GM12878 (cell line): ENCODE results near the gene TPST1. TPM values are rescaled to one million over a fixed set of nuclear protein-coding genes. Genes with fewer than 3 reads are reported as not detected.

Experiments used
- ATAC-seq: fragments of 200-7000 bp; cut with Tn5 transposase; 3 replicates; pipeline ENCODE4 v1.9.1; 2020; ENCODE audit warnings: mild to moderate bottlenecking, moderate library complexity
- BruUV-seq: library from RNA; stranded (reverse); fragments of 400-500 nt; replicated peaks from 2 replicates; lab custom pipeline; 2021; lab: Mats Ljungman, UMichigan
- CTCF ChIA-PET: fragments of 300-600 bp; sonication (Branson Sonifier 250); formaldehyde crosslinking; extraction: SDS; loops from one replicate; lab custom pipeline; 2021; ENCODE audit warnings: inconsistent platforms; lab: Yijun Ruan, JAX
- POLR2A ChIA-PET: fragments of 350-600 bp; formaldehyde crosslinking; extraction: SDS; loops from one replicate; lab custom pipeline; 2021; ENCODE audit warnings: inconsistent platforms; lab: Charles Lee
- RAD21 ChIA-PET: fragments of 300-600 bp; sonication (Branson Sonifier 250); formaldehyde crosslinking; loops from one replicate; lab custom pipeline; 2023; ENCODE audit warnings: antibody characterized with exemption; ENCODE audit not compliant: unreplicated experiment; lab: Charles Lee
- SMC1A ChIA-PET: fragments of 300-600 bp; sonication (Branson Sonifier 250); formaldehyde crosslinking; loops from one replicate; lab custom pipeline; 2023; ENCODE audit not compliant: unreplicated experiment, uncharacterized antibody; lab: Charles Lee
- DNase-seq: peaks from one replicate; pipeline ENCODE4 v3.0.0-alpha.2; 2011; ENCODE audit warnings: low read depth, low spot score
- FAIRE-seq: peaks from 3 replicates; lab custom pipeline; 2011; peaks lifted over from hg19 to GRCh38; lab: Jason Lieb, UNC
- H2AFZ ChIP-seq: 2 replicates; pipeline ENCODE4 v1.6.0; 2011; ENCODE audit warnings: low read depth, low read length, control low read depth; ENCODE audit not compliant: control insufficient read depth
- H3K27ac ChIP-seq: 2 replicates; pipeline ENCODE4 v1.5.1; 2011; ENCODE audit warnings: control low read depth; ENCODE audit not compliant: control insufficient read depth, insufficient read depth
- H3K27me3 ChIP-seq, 2 experiments: replicated peaks in 1 of 2; 2 replicates each; pipeline versions ENCODE4 v1.6.0 to v1.6.1; 2011; ENCODE audit warnings: low read length in 1 of 2; ENCODE audit not compliant: control insufficient read depth in 2 of 2, insufficient read depth in 2 of 2
- H3K36me3 ChIP-seq, 2 experiments: 2 replicates each; pipeline ENCODE4 v1.5.1; 2011; ENCODE audit warnings: low read length in 1 of 2; ENCODE audit not compliant: control insufficient read depth in 2 of 2, insufficient read depth in 2 of 2
- H3K4me1 ChIP-seq: 2 replicates; pipeline ENCODE4 v1.6.1; 2011; ENCODE audit warnings: mild to moderate bottlenecking, low read length, moderate library complexity, mixed read lengths; ENCODE audit not compliant: control insufficient read depth, insufficient read depth
- H3K4me2 ChIP-seq: 2 replicates; pipeline ENCODE4 v1.6.0; 2011; ENCODE audit warnings: control low read depth; ENCODE audit not compliant: control insufficient read depth, insufficient read depth
- H3K4me3 ChIP-seq: fragments of 200-600 bp; sonication (generic); 2 replicates; pipeline ENCODE4 v1.5.1; 2016
- H3K79me2 ChIP-seq: 2 replicates; pipeline ENCODE4 v1.6.0; 2011; ENCODE audit warnings: low read length; ENCODE audit not compliant: control insufficient read depth, insufficient read depth
- H3K9ac ChIP-seq: 2 replicates; pipeline ENCODE4 v1.8.0; 2011; ENCODE audit warnings: low read length, control low read depth, mixed read lengths; ENCODE audit not compliant: control insufficient read depth, insufficient read depth
- H3K9me3 ChIP-seq: replicated peaks from 3 replicates; pipeline ENCODE4 v1.5.1; 2011; ENCODE audit warnings: mild to moderate bottlenecking, low read length; ENCODE audit not compliant: control insufficient read depth, insufficient read depth
- H4K20me1 ChIP-seq: 2 replicates; pipeline ENCODE4 v1.6.0; 2011; ENCODE audit not compliant: control insufficient read depth, insufficient read depth
- BACH1 ChIP-seq: fragments of 450-650 bp; IDR thresholded peaks from 2 replicates; pipeline ENCODE4 v1.6.1; 2017; ENCODE audit warnings: mild to moderate bottlenecking, borderline replicate concordance
- FOXK2 ChIP-seq: fragments of 450-650 bp; IDR thresholded peaks from 2 replicates; pipeline ENCODE4 v1.6.1; 2017; ENCODE audit warnings: mild to moderate bottlenecking, moderate library complexity
- GATAD2B ChIP-seq: fragments of 450-650 bp; conservative IDR thresholded peaks from 2 replicates; pipeline ENCODE4 v1.6.1; 2017; ENCODE audit warnings: low read depth, mild to moderate bottlenecking, moderate library complexity
- HDAC2 ChIP-seq: fragments of 200-600 bp; sonication (generic); IDR thresholded peaks from 2 replicates; pipeline ENCODE4 v1.6.1; 2017
- JUND ChIP-seq: IDR thresholded peaks from 2 replicates; pipeline ENCODE4 v1.6.1; 2012; ENCODE audit warnings: low read depth, mild to moderate bottlenecking, low read length, improper control_type of control experiment, moderate library complexity
- NFIC ChIP-seq: IDR thresholded peaks from 2 replicates; pipeline ENCODE4 v1.6.1; 2012; ENCODE audit warnings: low read depth, mild to moderate bottlenecking, inconsistent platforms, low read length, moderate library complexity
- NFYB ChIP-seq: IDR thresholded peaks from 2 replicates; pipeline ENCODE4 v1.6.1; 2011; ENCODE audit warnings: low read depth, mild to moderate bottlenecking, low read length, improper control_type of control experiment, moderate library complexity; ENCODE audit not compliant: insufficient read depth
- PAX8 ChIP-seq: fragments of 450-650 bp; IDR thresholded peaks from 2 replicates; pipeline ENCODE4 v1.6.1; 2017; ENCODE audit warnings: mild to moderate bottlenecking, moderate library complexity
- POLR2A ChIP-seq: IDR thresholded peaks from 2 replicates; pipeline ENCODE4 v1.6.1; 2011; ENCODE audit warnings: low read depth, mild to moderate bottlenecking, low read length
- POLR2AphosphoS5 ChIP-seq: IDR thresholded peaks from 2 replicates; pipeline ENCODE4 v1.6.1; 2011; ENCODE audit warnings: mild to moderate bottlenecking, low read length, inconsistent platforms
- RFX5 ChIP-seq: IDR thresholded peaks from 2 replicates; pipeline ENCODE4 v1.6.1; 2011; ENCODE audit warnings: low read depth, low read length, improper control_type of control experiment
- TARDBP ChIP-seq: IDR thresholded peaks from 2 replicates; pipeline ENCODE4 v1.6.1; 2016; ENCODE audit warnings: borderline replicate concordance
- TCF12 ChIP-seq: IDR thresholded peaks from 2 replicates; pipeline ENCODE4 v1.6.1; 2011; ENCODE audit warnings: low read depth, mild to moderate bottlenecking, low read length
- TCF7 ChIP-seq: IDR thresholded peaks from 2 replicates; pipeline ENCODE4 v1.6.1; 2014; ENCODE audit warnings: antibody characterized with exemption, borderline replicate concordance
- ZNF622 ChIP-seq: fragments of 450-650 bp; IDR thresholded peaks from 2 replicates; pipeline ENCODE4 v1.6.1; 2017; ENCODE audit warnings: mild to moderate bottlenecking, inconsistent platforms
- WGBS: methylation state at CpG from one replicate; pipeline ENCODE4 v1.1.6; 2016; ENCODE audit warnings: low lambda C conversion rate; ENCODE audit not compliant: insufficient replicate concordance, insufficient coverage; ENCODE audit errors: missing lambda C conversion rate; 5-methylcytosine and 5-hydroxymethylcytosine counted together
- in situ Hi-C: fragments of 300-500 bp; cut with MboI; formaldehyde crosslinking; loops from 9 replicates; pipeline ENCODE4 v1.14.3; 2018; ENCODE audit warnings: mixed read lengths
- intact Hi-C: fragments of 100-400 bp; cut with micrococcal nuclease; formaldehyde crosslinking; loops from one replicate; pipeline ENCODE4 v1.14.2; 2022; ENCODE audit not compliant: unreplicated experiment
- polyA plus RNA-seq, 11 experiments: library from polyadenylated mRNA; depleted of rRNA in 4 of 11; unstranded in 6 of 11; stranded (reverse) in 5 of 11; fragments of >200 nt; fragmentation: Nextera tagmentation in 4 of 11; fragmentation: Illumina TruSeq in 1 of 11; extraction: Ambion mirVana in 4 of 11; extraction: Trizol in 1 of 11; gene quantifications; 1 replicate in 1 of 11; 2 replicates in 10 of 11; pipeline versions ENCODE4 v1.2.1 to v1.2.3, GENCODE V29; 2011 to 2016; ENCODE audit warnings: inconsistent platforms in 2 of 11, missing spikeins in 2 of 11, low read depth in 1 of 11
- total RNA-seq, 4 experiments: library from RNA; depleted of rRNA in 3 of 4; stranded (reverse); fragments of >200 nt in 3 of 4; fragmentation: Illumina TruSeq in 1 of 4; extraction: Trizol in 1 of 4; gene quantifications; 2 replicates each; pipeline versions ENCODE4 v1.2.1 to v1.2.3, GENCODE V29; 2013 to 2021
- TF ChIP-seq, protein P1 (sequence below): fragments of 450-650 bp; IDR thresholded peaks from 2 replicates; pipeline ENCODE4 v1.6.1; 2018; ENCODE audit warnings: borderline replicate concordance, mild to moderate bottlenecking; ENCODE audit not compliant: partially characterized antibody
- TF ChIP-seq, protein P2 (sequence below): IDR thresholded peaks from 2 replicates; pipeline ENCODE4 v1.6.1; 2011; ENCODE audit warnings: borderline replicate concordance, low read depth, mild to moderate bottlenecking, moderate library complexity, mixed read lengths, low read length; ENCODE audit not compliant: insufficient read depth; ENCODE audit errors: extremely low read length
- TF ChIP-seq, protein P3 (sequence below): IDR thresholded peaks from 2 replicates; pipeline ENCODE4 v1.6.1; 2011; ENCODE audit warnings: borderline replicate concordance, low read depth, mild to moderate bottlenecking, moderate library complexity, low read length; ENCODE audit not compliant: insufficient read depth, poor library complexity, severe bottlenecking
- TF ChIP-seq, protein P4 (sequence below): fragments of 450-650 bp; IDR thresholded peaks from 2 replicates; pipeline ENCODE4 v1.6.1; 2017; ENCODE audit warnings: mild to moderate bottlenecking, low read depth, inconsistent platforms; ENCODE audit not compliant: poor library complexity, severe bottlenecking

The TPST1 gene
- total and polyA plus RNA-seq, 10 of the 15 experiments (the other 5 are each of a cell fraction or from before 2014, with no cell fraction given): 1.1 to 10.6 (median 7.5) TPM

DNA sequence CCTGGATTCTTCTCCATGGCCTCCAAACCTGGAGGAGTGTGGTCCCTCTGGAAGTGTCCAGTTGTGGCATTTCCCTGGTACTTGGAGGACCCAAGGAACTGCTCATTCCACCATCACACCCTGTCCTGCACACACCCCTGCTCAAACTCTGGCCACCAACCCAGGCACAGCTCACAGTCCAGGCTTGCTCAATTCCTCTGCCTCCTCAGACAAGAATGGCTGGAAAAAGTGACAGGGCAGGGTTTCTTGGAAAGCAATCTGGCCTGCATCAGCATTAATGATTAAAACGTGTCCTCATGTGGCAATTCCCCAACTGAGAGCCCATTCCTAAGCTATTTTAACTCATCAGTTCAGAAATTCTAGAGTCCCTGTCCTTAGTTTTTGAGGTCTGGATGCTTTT is 17.2 kb upstream of the TPST1 start:
- Histone ChIP-seq H3K4me3 (no peak overlapping the region), H3K27ac (no peak overlapping the region), H3K9ac (no peak overlapping the region), H3K36me3 (no peaks in the 10 kb centered on the region), H3K4me2 (no peak overlapping the region), H3K4me1 (no peaks in the 10 kb centered on the region), H3K79me2 (no peaks in the 10 kb centered on the region), H3K27me3 (no peaks in the 10 kb centered on the region; a peak in 1 of 4 replicates), H2AFZ (no peak overlapping the region), H3K9me3 (no peaks in the 10 kb centered on the region), H4K20me1 (no peaks in the 10 kb centered on the region)
- intact Hi-C loops: no loop called here
- ChIA-PET RAD21 (no interaction called here), POLR2A (no interaction called here), CTCF (interaction anchor here (0.6 kb wide), 1 partner anchor 18 kb away, joined by 3 read pairs; no protein-coding TSS in a partner anchor), SMC1A (interaction anchor here (1.4 kb wide), 1 partner anchor 15 kb away, joined by 3 read pairs; no protein-coding TSS in a partner anchor)
- BruUV-seq: no TSS peak
- DNase-seq (no peak), FAIRE-seq (no peak), ATAC-seq (no peak)
- 0% methylated on average over 1 of the region's 1 CpG for WGBS
- in situ Hi-C loops: no loop called here
- TF ChIP-seq TARDBP (no peak), FOXK2 (no peak), JUND (no peak), PAX8 (no peak), POLR2AphosphoS5 (no peak), ZNF622 (no peak), TCF7 (no peak), BACH1 (no peak), TCF12 (no peak), HDAC2 (no peak), RFX5 (no peak), GATAD2B (no peak), POLR2A (no peak), NFIC (no peak), NFYB (no peak)
- TF ChIP-seq, protein P1, sequence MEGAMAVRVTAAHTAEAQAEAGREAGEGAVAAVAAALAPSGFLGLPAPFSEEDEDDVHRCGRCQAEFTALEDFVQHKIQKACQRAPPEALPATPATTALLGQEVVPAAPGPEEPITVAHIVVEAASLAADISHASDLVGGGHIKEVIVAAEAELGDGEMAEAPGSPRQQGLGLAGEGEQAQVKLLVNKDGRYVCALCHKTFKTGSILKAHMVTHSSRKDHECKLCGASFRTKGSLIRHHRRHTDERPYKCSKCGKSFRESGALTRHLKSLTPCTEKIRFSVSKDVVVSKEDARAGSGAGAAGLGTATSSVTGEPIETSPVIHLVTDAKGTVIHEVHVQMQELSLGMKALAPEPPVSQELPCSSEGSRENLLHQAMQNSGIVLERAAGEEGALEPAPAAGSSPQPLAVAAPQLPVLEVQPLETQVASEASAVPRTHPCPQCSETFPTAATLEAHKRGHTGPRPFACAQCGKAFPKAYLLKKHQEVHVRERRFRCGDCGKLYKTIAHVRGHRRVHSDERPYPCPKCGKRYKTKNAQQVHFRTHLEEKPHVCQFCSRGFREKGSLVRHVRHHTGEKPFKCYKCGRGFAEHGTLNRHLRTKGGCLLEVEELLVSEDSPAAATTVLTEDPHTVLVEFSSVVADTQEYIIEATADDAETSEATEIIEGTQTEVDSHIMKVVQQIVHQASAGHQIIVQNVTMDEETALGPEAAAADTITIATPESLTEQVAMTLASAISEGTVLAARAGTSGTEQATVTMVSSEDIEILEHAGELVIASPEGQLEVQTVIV: no peak
- TF ChIP-seq, protein P2, sequence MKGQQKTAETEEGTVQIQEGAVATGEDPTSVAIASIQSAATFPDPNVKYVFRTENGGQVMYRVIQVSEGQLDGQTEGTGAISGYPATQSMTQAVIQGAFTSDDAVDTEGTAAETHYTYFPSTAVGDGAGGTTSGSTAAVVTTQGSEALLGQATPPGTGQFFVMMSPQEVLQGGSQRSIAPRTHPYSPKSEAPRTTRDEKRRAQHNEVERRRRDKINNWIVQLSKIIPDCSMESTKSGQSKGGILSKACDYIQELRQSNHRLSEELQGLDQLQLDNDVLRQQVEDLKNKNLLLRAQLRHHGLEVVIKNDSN: no peak
- TF ChIP-seq, protein P3, sequence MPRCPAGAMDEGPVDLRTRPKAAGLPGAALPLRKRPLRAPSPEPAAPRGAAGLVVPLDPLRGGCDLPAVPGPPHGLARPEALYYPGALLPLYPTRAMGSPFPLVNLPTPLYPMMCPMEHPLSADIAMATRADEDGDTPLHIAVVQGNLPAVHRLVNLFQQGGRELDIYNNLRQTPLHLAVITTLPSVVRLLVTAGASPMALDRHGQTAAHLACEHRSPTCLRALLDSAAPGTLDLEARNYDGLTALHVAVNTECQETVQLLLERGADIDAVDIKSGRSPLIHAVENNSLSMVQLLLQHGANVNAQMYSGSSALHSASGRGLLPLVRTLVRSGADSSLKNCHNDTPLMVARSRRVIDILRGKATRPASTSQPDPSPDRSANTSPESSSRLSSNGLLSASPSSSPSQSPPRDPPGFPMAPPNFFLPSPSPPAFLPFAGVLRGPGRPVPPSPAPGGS: no peak
- TF ChIP-seq, protein P4, sequence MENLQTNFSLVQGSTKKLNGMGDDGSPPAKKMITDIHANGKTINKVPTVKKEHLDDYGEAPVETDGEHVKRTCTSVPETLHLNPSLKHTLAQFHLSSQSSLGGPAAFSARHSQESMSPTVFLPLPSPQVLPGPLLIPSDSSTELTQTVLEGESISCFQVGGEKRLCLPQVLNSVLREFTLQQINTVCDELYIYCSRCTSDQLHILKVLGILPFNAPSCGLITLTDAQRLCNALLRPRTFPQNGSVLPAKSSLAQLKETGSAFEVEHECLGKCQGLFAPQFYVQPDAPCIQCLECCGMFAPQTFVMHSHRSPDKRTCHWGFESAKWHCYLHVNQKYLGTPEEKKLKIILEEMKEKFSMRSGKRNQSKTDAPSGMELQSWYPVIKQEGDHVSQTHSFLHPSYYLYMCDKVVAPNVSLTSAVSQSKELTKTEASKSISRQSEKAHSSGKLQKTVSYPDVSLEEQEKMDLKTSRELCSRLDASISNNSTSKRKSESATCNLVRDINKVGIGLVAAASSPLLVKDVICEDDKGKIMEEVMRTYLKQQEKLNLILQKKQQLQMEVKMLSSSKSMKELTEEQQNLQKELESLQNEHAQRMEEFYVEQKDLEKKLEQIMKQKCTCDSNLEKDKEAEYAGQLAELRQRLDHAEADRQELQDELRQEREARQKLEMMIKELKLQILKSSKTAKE: no peak
